MCF 10A (cell line): ENCODE results near the gene CLMP. TPM values are rescaled to one million over a fixed set of nuclear protein-coding genes. Genes with fewer than 3 reads are reported as not detected.
"Not testable (repeated sequence)": the region's sequence is repeated elsewhere in the genome, so short reads cannot be mapped to it uniquely, and the experiment has no call there.

Experiments used
- BruUV-seq: library from RNA; stranded (reverse); fragments of 400-500 nt; replicated peaks from 2 replicates; lab custom pipeline; 2021; lab: Mats Ljungman, UMichigan
- CTCF ChIA-PET: fragments of 300-600 bp; sonication (Branson Sonifier 250); formaldehyde crosslinking; extraction: SDS; loops from one replicate; lab custom pipeline; 2021; ENCODE audit warnings: antibody characterized with exemption, inconsistent platforms; lab: Yijun Ruan, JAX
- POLR2A ChIA-PET: fragments of 300-600, 350-650 bp; sonication (Branson Sonifier 250); formaldehyde crosslinking; extraction: SDS; loops from one replicate; lab custom pipeline; 2020; ENCODE audit warnings: antibody characterized with exemption, inconsistent platforms; lab: Yijun Ruan, JAX
- DNase-seq: peaks from one replicate; pipeline ENCODE4 v3.0.0-alpha.2; 2018; ENCODE audit not compliant: unreplicated experiment
- H3K27ac Mint-ChIP-seq: one replicate; pipeline ENCODE4 v1.8.0; 2022; ENCODE audit warnings: mild to moderate bottlenecking, low read depth, mixed read lengths; ENCODE audit not compliant: unreplicated experiment
- H3K27me3 Mint-ChIP-seq: one replicate; pipeline ENCODE4 v1.8.0; 2022; ENCODE audit warnings: mixed read lengths; ENCODE audit not compliant: insufficient read depth, unreplicated experiment
- H3K36me3 Mint-ChIP-seq: one replicate; pipeline ENCODE4 v1.8.0; 2022; ENCODE audit warnings: mild to moderate bottlenecking, moderate library complexity, mixed read lengths; ENCODE audit not compliant: insufficient read depth, unreplicated experiment
- H3K4me1 Mint-ChIP-seq: one replicate; pipeline ENCODE4 v1.8.0; 2022; ENCODE audit warnings: mixed read lengths; ENCODE audit not compliant: insufficient read depth, unreplicated experiment
- H3K4me3 Mint-ChIP-seq: one replicate; pipeline ENCODE4 v1.8.0; 2022; ENCODE audit warnings: mild to moderate bottlenecking, moderate library complexity, mixed read lengths; ENCODE audit not compliant: unreplicated experiment
- H3K9me3 Mint-ChIP-seq: one replicate; pipeline ENCODE4 v1.8.0; 2022; ENCODE audit warnings: mixed read lengths; ENCODE audit not compliant: unreplicated experiment
- intact Hi-C: fragments of 100-400 bp; cut with micrococcal nuclease; formaldehyde crosslinking; loops from 2 replicates; pipeline ENCODE4 v1.14.1; 2022
- total RNA-seq: library from RNA; stranded (reverse); gene quantifications from 2 replicates; pipeline ENCODE4 v1.2.3, GENCODE V29; 2022
- TF ChIP-seq, protein P1 (sequence below): fragments of 200-600 bp; IDR thresholded peaks from one replicate; pipeline ENCODE4 v1.8.0; 2022; ENCODE audit warnings: antibody characterized with exemption, mild to moderate bottlenecking; ENCODE audit not compliant: unreplicated experiment

CLMP gene
- total RNA-seq, 1 experiment from 2014 or later, result 86.1 TPM

DNA sequence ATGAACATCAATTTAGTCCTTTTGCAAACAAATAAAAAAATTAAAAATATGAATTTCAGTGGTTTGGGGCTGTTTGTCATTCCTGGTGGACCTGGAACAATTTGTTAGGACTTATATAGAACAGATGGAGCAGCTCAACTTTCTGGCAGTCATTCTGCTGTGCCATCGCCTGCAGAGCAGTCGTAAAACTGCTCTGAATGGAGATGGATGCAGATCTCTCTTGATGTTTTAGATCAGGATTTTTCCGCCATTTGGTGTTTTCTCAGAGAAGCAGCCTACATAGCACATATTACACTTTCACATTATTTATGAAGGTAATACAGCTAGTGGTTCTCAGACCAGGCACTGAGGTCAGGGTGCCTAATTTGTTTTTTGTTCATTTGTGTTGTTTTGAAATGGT lies 101.3 kb downstream of the CLMP start:
- ChIA-PET POLR2A (interaction anchor here (1.0 kb wide), 1 partner anchor 154 kb away, joined by 3 read pairs; no protein-coding TSS in a partner anchor), CTCF (interaction anchor here (0.5 to 4.6 kb wide), 9 partner anchors 9 to 483 kb away, joined by 3 to 27 read pairs (median 3); no protein-coding TSS in a partner anchor)
- Mint-ChIP-seq H3K9me3 (no peaks in the 10 kb centered on the region), H3K27ac (no peak overlapping the region), H3K4me1 (no peaks in the 10 kb centered on the region), H3K27me3 (no peaks in the 10 kb centered on the region), H3K36me3 (peaks cover 45% of the 10 kb centered on the region), H3K4me3 (no peak overlapping the region)
- intact Hi-C loops, result no loop called here
- no TSS peak for BruUV-seq
- DNase-seq, result no peak
- TF ChIP-seq, protein P1, sequence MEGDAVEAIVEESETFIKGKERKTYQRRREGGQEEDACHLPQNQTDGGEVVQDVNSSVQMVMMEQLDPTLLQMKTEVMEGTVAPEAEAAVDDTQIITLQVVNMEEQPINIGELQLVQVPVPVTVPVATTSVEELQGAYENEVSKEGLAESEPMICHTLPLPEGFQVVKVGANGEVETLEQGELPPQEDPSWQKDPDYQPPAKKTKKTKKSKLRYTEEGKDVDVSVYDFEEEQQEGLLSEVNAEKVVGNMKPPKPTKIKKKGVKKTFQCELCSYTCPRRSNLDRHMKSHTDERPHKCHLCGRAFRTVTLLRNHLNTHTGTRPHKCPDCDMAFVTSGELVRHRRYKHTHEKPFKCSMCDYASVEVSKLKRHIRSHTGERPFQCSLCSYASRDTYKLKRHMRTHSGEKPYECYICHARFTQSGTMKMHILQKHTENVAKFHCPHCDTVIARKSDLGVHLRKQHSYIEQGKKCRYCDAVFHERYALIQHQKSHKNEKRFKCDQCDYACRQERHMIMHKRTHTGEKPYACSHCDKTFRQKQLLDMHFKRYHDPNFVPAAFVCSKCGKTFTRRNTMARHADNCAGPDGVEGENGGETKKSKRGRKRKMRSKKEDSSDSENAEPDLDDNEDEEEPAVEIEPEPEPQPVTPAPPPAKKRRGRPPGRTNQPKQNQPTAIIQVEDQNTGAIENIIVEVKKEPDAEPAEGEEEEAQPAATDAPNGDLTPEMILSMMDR, result no peak

DNA sequence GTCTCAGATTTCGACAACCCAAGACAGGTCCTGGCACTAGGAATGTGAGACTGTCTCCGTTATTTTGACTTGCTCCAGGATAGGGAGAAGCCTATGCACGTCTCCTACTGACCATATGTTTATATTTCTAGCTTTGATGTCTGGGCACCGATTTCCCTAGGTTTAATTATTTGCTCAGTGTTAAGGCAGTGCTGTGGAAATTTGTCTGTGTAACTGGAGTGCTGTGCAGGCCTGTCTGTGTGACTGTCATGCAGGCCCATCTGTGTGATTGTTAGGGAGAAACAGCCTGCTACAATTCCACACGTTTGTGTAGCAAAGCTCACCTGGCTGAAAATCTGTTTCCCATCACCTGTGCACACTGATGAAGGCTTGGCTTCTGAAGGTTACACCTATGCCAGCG lies 103.5 kb downstream of the CLMP start:
- no peak overlapping the region for H3K4me3 Mint-ChIP-seq
- peaks cover 35% of the 10 kb centered on the region for H3K36me3 Mint-ChIP-seq
- ChIA-PET CTCF (interaction anchor here (0.6 to 2.4 kb wide), 3 partner anchors 11 to 160 kb away, joined by 3 to 11 read pairs (median 4); no protein-coding TSS in a partner anchor), POLR2A (no interaction called here)
- H3K27me3 Mint-ChIP-seq, result no peaks in the 10 kb centered on the region
- TF ChIP-seq, protein P1, result no peak
- intact Hi-C loops, result no loop called here
- BruUV-seq, result no TSS peak
- no peaks in the 10 kb centered on the region for H3K9me3 Mint-ChIP-seq
- DNase-seq, result no peak
- H3K27ac Mint-ChIP-seq, result no peak overlapping the region
- no peaks in the 10 kb centered on the region for H3K4me1 Mint-ChIP-seq

DNA sequence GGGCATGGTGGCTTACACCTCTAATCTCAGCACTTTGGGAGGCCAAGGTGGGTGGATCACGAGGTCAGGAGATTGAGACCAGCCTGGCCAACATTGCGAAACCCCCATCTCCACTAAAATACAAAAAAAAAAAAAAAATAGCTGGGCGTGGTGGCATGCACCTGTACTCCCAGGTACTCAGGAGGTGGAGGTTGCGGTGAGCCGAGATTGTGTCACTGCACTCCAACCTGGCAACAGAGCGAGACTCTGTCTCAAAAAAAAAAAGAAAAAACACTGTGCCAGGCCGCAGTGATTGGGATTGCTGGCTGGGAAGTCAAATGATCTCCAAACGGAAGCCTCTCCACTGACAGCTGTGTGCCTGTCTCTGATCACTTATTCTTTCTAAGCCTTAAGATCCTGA lies 104.9 kb downstream of the CLMP start:
- intact Hi-C loops, H3K4me1 Mint-ChIP-seq, H3K4me3 Mint-ChIP-seq, BruUV-seq, DNase-seq, H3K27me3 Mint-ChIP-seq, POLR2A ChIA-PET, H3K27ac Mint-ChIP-seq, H3K9me3 Mint-ChIP-seq: not testable (repeated sequence)
- CTCF ChIA-PET, result interaction anchor here (0.6 to 1.2 kb wide), 3 partner anchors 13 to 26 kb away, joined by 3 to 8 read pairs (median 3); no protein-coding TSS in a partner anchor
- H3K36me3 Mint-ChIP-seq, result peaks cover 38% of the 10 kb centered on the region

DNA sequence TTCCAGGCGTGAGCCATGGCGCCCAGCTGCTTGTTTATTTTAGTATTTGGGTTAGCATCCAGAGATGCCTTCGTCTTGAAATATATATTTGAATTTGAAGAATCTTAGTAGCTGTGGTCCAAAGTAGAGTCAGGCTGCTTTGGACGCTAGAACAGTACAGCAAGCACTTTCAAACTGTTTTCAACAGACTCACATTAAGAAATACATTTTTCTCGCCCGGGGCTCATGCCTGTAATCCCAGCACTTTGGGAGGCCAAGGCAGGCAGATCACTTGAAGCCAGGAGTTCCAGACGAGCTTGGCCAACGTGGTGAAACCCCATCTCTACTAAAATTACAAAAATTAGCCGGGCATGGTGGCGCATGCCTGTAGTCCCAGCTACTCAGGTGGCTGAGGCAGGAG lies 106.2 kb downstream of the CLMP start:
- CTCF ChIA-PET, result interaction anchor here (0.9 to 1.9 kb wide), 3 partner anchors 14 to 158 kb away, joined by 3 to 8 read pairs (median 4); no protein-coding TSS in a partner anchor
- intact Hi-C loops, BruUV-seq, H3K4me1 Mint-ChIP-seq, H3K27me3 Mint-ChIP-seq, H3K27ac Mint-ChIP-seq, H3K9me3 Mint-ChIP-seq, H3K4me3 Mint-ChIP-seq, DNase-seq: not testable (repeated sequence)
- H3K36me3 Mint-ChIP-seq, result peaks cover 38% of the 10 kb centered on the region
- POLR2A ChIA-PET, result interaction anchor here (0.6 kb wide), 1 partner anchor 204 kb away, joined by 3 read pairs; no protein-coding TSS in a partner anchor

DNA sequence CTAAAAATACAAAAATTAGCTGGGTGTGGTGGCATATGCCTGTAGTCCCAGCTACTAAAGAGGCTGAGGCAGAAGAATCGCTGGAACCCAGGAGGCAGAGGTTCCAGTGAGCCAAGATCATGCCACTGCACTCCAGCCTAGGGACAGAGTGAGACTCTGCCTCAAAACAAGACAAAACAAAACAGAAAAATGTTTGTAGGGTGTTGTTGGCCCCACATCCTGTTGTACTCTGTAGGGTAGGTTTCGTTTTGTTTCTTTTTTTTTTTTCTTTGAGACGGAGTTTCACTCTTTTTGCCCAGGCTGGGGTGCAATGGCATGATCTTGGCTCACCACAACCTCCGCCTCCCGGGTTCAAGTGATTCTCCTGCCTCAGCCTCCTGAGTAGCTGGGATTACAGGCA lies 107.4 kb downstream of the CLMP start:
- DNase-seq, intact Hi-C loops, H3K27ac Mint-ChIP-seq, H3K27me3 Mint-ChIP-seq, BruUV-seq, H3K9me3 Mint-ChIP-seq, H3K4me3 Mint-ChIP-seq, H3K4me1 Mint-ChIP-seq: not testable (repeated sequence)
- POLR2A ChIA-PET, result interaction anchor here (0.8 kb wide), 1 partner anchor 252 kb away, joined by 3 read pairs; no protein-coding TSS in a partner anchor
- peaks cover 40% of the 10 kb centered on the region for H3K36me3 Mint-ChIP-seq
- CTCF ChIA-PET, result interaction anchor here (1.9 kb wide), 1 partner anchor 15 kb away, joined by 8 read pairs; no protein-coding TSS in a partner anchor
